ENCODE measurements around the gene PLCB4. TPM values are rescaled to one million over a fixed set of nuclear protein-coding genes. Genes with fewer than 3 reads are reported as not detected.

Gene PLCB4
- total RNA-seq, 1 donor, result 4.1 TPM

DNA sequence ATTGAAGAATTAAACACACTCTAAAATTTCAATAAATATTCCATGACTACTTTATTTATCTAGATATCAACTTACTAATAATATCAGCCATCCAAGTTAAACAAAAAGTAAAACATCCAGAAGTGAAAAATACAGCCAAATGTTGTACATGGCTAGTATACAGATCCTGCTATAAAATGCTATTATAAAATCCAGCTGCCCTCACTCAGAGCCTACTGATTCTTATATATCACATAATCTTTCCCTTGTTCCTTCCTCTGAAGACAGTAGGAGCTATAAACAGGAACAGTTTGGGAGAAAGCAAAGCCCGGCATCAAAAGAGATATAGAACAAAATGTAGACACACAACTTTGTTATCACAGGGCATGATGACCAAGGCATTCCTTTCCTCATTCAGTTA, 212.9 kb downstream of the PLCB4 start:
- DNase-seq (ENCODE audit: low read depth), result no peak
- TF ChIP-seq CTCF (IDR thresholded peaks at IDR 0.05; ENCODE audit: insufficient read depth, low read length), result no peak
- no peak overlapping the region for H3K4me3 ChIP-seq (ENCODE audit: low read depth, low read length)

- no peak overlapping the region for H3K4me3 ChIP-seq (ENCODE audit: low read depth, low read length)
- DNase-seq (ENCODE audit: low read depth), result no peak
- no peak for TF ChIP-seq CTCF (IDR thresholded peaks at IDR 0.05; ENCODE audit: insufficient read depth, low read length)
These were observed 216.7 kb downstream of the PLCB4 start for GRCh38 chr20:9285617-9286016.

DNA sequence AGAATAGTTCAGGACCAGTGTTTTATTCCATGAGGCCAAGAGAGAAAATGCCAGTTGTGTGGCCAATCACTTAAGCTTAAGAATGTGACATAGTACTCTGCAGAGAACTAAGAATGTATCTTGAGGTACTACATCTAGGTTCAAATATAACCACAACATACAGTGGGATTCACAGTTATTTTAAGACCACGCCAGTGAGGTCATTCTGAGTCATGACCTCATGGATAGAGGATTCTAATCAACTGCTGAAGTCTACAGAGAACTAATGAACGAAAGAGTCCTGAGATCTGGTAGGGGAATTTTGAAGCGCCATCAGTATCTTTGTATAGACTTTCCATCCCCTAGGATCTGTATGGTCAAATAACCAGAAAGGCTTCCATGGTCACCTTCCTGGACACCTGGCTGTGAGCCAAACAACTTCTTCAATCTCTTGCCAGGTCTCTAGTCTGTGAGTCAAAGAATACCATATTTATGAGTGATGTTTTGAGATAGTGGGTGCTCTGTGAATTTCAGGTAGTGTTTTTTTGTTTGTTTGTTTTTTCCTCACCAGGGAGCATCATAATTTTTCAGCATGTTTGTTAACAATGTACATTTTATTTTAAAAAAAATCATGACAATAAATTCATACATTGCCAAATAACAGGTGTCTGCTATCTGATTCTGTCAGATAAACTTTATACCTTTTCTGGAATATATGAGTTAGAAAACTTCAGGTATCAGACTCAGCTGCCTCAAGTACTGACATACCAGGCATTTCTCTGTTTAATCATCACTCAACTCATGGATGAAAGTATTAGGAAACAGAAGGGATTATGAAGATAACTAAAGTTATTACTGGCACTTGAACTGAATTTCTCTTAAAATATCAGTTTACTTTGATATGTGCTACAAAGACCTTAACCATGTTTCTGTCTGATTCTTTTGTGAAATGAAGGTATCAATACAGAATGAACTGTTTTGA, 217.9 kb downstream of the PLCB4 start:
- TF ChIP-seq CTCF (IDR thresholded peaks at IDR 0.05; ENCODE audit: insufficient read depth, low read length), result no peak
- no peak overlapping the region for H3K4me3 ChIP-seq (ENCODE audit: low read depth, low read length)
- no peak for DNase-seq (ENCODE audit: low read depth)

GRCh38 chr20:9287826-9288225, 218.9 kb downstream of the PLCB4 start:
- H3K4me3 ChIP-seq (ENCODE audit: low read depth, low read length), result no peak overlapping the region
- TF ChIP-seq CTCF (IDR thresholded peaks at IDR 0.05; ENCODE audit: insufficient read depth, low read length), result no peak
- no peak for DNase-seq (ENCODE audit: low read depth)

DNA sequence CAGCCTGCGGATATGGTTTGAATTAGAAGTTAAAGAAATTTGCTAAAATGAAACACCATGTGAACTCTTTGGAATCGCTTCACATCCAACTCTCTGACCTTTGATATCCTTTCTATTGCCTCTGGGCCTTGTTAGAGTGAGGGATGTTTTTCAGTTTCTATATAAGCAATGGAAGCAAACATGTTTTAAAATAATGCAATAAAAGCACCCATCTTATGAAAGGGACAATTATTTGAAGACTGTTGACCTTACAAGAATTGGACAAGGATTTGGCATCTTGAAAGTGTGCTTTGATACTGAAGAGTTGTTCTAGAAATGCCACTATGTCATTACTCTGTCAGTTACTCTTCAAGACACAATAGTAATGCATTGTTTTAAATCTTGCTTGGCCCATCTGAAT, 221.4 kb downstream of the PLCB4 start:
- DNase-seq (ENCODE audit: low read depth), result no peak
- H3K4me3 ChIP-seq (ENCODE audit: low read depth, low read length), result no peak overlapping the region
- no peak for TF ChIP-seq CTCF (IDR thresholded peaks at IDR 0.05; ENCODE audit: insufficient read depth, low read length)

DNA sequence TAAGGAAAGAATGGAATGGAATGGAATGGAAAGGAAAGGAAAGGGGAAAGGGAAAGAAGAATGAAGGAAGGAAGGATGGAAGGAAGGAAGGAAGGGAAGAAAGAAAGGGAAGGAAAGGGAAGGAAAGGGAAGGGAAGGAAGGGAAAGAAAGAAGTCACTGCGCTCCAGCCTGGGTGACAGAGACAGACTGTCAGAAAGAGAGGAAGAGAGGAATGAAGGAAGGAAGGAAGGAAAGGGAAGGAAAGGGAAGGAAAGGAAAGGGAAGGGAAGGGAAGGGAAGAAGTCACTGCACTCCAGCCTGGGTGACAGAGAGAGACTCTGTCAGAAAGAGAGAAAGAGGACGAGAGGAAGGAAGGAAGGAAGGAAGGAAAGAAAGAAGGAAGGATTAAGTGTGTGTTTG, 224.3 kb downstream of the PLCB4 start:
- H3K4me3 ChIP-seq (ENCODE audit: low read depth, low read length), result no peak overlapping the region
- TF ChIP-seq CTCF (IDR thresholded peaks at IDR 0.05; ENCODE audit: insufficient read depth, low read length), result no peak
- DNase-seq (ENCODE audit: low read depth), result no peak

All from fibroblast of the aortic adventitia (primary cell).